ENCODE measurements around the gene RAPGEF4.

DNA sequence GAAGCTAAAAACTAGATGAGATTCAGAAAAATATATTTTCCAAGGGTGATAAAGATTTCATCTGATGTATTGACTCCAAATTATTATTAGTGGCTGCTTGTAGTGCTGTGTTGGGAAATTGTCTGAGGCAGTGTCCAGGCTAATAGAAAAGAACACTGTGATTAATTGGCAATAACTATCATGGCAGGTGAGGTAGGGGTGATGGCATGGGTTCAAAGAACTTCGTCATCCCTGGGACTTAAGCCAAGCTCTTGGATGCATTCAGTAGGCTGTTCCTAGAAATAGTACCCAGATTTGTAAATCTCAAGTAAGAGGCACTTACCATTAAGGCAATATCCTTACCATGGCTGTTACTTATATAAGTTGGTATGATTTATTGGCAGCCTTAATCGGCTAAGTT, 13.2 kb upstream of the RAPGEF4 start:
- TF ChIP-seq, protein P1, sequence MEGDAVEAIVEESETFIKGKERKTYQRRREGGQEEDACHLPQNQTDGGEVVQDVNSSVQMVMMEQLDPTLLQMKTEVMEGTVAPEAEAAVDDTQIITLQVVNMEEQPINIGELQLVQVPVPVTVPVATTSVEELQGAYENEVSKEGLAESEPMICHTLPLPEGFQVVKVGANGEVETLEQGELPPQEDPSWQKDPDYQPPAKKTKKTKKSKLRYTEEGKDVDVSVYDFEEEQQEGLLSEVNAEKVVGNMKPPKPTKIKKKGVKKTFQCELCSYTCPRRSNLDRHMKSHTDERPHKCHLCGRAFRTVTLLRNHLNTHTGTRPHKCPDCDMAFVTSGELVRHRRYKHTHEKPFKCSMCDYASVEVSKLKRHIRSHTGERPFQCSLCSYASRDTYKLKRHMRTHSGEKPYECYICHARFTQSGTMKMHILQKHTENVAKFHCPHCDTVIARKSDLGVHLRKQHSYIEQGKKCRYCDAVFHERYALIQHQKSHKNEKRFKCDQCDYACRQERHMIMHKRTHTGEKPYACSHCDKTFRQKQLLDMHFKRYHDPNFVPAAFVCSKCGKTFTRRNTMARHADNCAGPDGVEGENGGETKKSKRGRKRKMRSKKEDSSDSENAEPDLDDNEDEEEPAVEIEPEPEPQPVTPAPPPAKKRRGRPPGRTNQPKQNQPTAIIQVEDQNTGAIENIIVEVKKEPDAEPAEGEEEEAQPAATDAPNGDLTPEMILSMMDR (conservative IDR thresholded peaks at IDR 0.05; ENCODE audit: low read depth, low read length), result no peak
- TF ChIP-seq CHD1 (IDR thresholded peaks at IDR 0.05; ENCODE audit: low read depth, low read length) (no peak), RCOR1 (IDR thresholded peaks at IDR 0.05; ENCODE audit: insufficient replicate concordance, low read length) (no peak), CEBPB (IDR thresholded peaks at IDR 0.05; ENCODE audit: low read depth, low read length) (no peak)
- TF ChIP-seq, protein P2, sequence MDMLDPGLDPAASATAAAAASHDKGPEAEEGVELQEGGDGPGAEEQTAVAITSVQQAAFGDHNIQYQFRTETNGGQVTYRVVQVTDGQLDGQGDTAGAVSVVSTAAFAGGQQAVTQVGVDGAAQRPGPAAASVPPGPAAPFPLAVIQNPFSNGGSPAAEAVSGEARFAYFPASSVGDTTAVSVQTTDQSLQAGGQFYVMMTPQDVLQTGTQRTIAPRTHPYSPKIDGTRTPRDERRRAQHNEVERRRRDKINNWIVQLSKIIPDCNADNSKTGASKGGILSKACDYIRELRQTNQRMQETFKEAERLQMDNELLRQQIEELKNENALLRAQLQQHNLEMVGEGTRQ (IDR thresholded peaks at IDR 0.05; ENCODE audit: low read depth, low read length), result no peak

Measured in IMR-90 (cell line).